ENCODE data around the gene KRT74.

The KRT74 gene

GRCh38 chr12:52539821-52540173, 33.8 kb downstream of the KRT74 start:
- DNase-seq (ENCODE audit: low read depth in 1 of 2, low spot score in 1 of 2): no peak

GRCh38 chr12:52539083-52539820, 34.4 kb downstream of the KRT74 start:
- DNase-seq (ENCODE audit: low read depth in 1 of 2, low spot score in 1 of 2): no peak

GRCh38 chr12:52537101-52537500, 36.5 kb downstream of the KRT74 start:
- no peak for DNase-seq (ENCODE audit: low read depth in 1 of 2, low spot score in 1 of 2)

GRCh38 chr12:52535574-52535973, 38.1 kb downstream of the KRT74 start:
- DNase-seq (ENCODE audit: low read depth in 1 of 2, low spot score in 1 of 2): no peak

- no peak for DNase-seq (ENCODE audit: low read depth in 1 of 2, low spot score in 1 of 2)
These were observed 39.2 kb downstream of the KRT74 start for GRCh38 chr12:52534482-52534881.

GRCh38 chr12:52533686-52534470, 39.8 kb downstream of the KRT74 start:
- DNase-seq (ENCODE audit: low read depth in 1 of 2, low spot score in 1 of 2): no peak

- no peak for DNase-seq (ENCODE audit: low read depth in 1 of 2, low spot score in 1 of 2)
These were observed 41.0 kb downstream of the KRT74 start for GRCh38 chr12:52532636-52533035.

GRCh38 chr12:52531566-52532300, 41.9 kb downstream of the KRT74 start:
- DNase-seq (ENCODE audit: low read depth in 1 of 2, low spot score in 1 of 2): no peak

GRCh38 chr12:52530905-52531304, 42.7 kb downstream of the KRT74 start:
- DNase-seq (ENCODE audit: low read depth in 1 of 2, low spot score in 1 of 2): no peak

GRCh38 chr12:52530366-52530765, 43.3 kb downstream of the KRT74 start:
- no peak for DNase-seq (ENCODE audit: low read depth in 1 of 2, low spot score in 1 of 2)

DNA sequence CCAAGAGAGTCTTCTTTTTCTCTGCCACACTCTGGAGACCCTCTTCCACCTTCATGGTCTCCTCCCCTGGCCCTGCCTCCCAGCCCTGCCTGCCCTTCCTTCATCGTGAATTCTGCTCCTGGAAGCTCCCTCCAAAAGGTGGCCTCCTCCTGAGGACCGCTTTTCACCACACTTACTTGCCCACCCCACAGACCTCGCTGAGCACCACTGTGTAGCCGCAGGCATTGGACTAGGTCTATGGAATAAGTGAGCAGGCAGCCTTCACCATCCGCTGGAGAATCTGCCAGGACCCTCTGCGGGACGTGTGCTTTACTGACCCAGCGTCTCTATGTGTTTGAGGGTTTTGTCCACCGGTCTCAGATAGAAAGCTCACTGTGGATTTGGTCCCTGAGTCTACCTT, 43.8 kb downstream of the KRT74 start:
- DNase-seq (ENCODE audit: low read depth in 1 of 2, low spot score in 1 of 2): no peak

- no peak for DNase-seq (ENCODE audit: low read depth in 1 of 2, low spot score in 1 of 2)
These were observed 44.2 kb downstream of the KRT74 start for GRCh38 chr12:52529417-52529816.

DNA sequence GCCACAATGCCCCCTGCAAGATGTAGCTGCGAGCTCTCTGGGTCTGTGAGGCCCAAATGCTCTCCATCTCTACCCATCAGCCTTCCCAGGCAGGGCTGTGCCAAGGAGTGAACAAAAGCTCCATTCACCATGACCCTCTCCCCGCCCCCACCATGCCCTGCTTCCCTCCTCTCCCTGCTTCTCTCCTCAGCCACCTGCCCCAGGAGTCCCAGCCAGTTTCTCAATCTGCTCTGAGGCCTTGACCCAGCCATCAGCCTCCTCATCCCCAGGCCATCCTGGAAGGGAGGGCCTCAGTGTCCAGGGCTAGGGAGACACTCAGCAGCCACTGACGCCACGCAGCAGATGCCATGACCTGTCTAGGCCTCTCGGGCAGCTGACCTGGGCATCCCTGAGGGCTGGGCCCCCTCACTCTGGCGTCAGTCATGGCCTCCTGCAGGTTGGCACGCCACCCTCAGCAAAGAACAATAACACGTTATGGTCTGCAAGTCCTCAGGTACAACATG, 45.0 kb downstream of the KRT74 start:
- DNase-seq (ENCODE audit: low read depth in 1 of 2, low spot score in 1 of 2): no peak

GRCh38 chr12:52527121-52527800, 46.4 kb downstream of the KRT74 start:
- no peak for DNase-seq (ENCODE audit: low read depth in 1 of 2, low spot score in 1 of 2)

DNA sequence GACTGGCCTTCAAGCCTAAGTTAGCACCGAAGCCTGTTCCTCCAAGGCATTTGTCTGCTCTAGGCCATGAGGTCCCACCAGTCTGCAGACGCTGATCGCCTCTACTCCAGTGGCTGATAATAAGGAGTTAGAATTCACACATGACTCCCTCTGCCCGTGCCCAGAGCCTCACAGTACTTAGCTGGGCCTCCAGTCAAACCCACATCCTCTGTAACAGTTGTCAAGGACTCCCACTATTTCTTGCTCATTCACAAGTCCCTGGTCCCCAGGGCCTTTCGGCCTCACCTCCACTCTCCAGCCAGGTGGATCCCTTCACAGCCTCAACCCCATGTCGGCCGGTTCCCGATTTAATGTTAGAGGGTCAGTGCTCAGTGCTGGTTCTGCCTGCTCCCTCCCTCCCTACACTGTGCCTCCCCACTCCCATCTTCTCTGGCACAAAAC, 47.1 kb downstream of the KRT74 start:
- DNase-seq (ENCODE audit: low read depth in 1 of 2, low spot score in 1 of 2): no peak

GRCh38 chr12:52525661-52526499, 47.8 kb downstream of the KRT74 start:
- DNase-seq (ENCODE audit: low read depth in 1 of 2, low spot score in 1 of 2): no peak

DNA sequence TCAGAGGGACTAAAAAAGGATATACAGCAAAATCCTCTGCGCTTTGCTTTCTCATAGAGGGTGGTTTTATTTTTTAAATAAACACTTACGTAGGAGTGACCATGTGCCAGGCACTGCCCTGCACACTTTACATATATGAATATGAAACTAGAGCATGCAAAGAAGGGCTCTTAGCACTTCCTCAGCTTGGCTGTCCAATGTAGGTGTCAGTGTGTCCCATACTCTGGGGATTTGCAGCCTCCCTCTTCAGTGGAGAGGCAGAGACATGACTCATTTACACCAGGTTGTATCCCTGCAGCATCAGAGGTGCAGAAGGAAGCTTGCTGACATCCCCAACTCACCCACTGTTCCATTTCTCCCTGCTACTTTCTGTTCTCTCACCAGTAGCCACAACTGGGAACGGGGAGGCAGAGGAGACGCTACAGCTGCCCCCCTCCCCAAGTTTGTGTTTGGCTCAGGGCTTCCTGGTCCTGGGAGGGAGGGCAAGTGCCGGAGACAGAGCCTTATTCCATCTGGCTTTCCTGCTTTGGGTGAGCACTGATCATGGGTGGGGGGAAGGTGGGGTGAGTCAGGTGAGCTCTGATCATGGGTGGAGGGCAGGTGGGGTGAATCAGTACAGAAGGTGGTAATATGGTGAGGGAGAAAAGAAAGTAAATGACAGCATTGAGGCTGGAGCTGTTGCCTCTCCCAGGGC, 48.6 kb downstream of the KRT74 start:
- DNase-seq (ENCODE audit: low read depth in 1 of 2, low spot score in 1 of 2): no peak

DNA sequence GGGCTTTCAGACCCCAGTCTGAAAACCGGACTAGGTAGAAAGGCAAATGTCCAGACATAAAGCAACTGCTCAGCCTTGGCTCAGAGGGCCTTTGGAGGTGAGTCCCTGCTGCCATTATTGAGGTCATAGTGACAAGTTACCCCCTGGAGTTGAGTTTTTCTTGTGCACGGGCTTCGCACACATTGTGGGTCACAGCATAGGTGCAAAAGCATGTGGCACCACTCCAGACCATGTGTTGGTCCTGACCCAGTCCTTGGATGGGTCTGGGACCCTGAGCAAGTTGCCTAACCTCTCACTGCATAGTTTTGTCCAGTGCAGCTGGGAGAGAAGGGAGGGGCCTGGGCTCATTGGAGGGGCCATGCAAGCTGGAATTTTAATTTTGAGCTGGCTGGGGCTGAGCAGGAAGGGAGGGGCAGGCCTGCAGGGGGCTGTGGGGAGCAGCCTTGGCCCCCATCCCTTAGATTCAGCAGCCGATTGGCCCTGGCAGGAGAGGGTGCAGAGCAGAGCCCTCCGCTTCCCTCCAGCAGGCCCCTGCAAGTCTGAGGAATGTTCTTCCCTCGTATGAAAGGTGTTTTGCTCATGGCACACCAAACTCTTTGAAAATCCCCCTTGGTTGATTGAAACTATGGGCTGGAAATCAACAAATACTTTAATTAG, 49.3 kb downstream of the KRT74 start:
- DNase-seq (ENCODE audit: low read depth in 1 of 2, low spot score in 1 of 2): no peak

GRCh38 chr12:52523824-52524223, 49.8 kb downstream of the KRT74 start:
- DNase-seq (ENCODE audit: low read depth in 1 of 2, low spot score in 1 of 2): no peak

All from stimulated activated CD4-positive, alpha-beta T cell treated with anti-CD3 and anti-CD28 coated beads, Interleukin-15, amount 100 ng/mL, for 1 hour (primary cell).